ENCODE measurements around the gene ACTR8. TPM values are rescaled to one million over a fixed set of nuclear protein-coding genes. Genes with fewer than 3 reads are reported as not detected.

The ACTR8 gene
- total RNA-seq, 1 donor from 2014 or later, result 47.3 TPM

- intact Hi-C loops (cut with micrococcal nuclease), result no loop called here
Observed at GRCh38 chr3:53818221-53819162, 63.5 kb downstream of the ACTR8 start.

GRCh38 chr3:53817809-53818208, 64.1 kb downstream of the ACTR8 start:
- intact Hi-C loops (cut with micrococcal nuclease), result no loop called here

- intact Hi-C loops (cut with micrococcal nuclease), result no loop called here
Observed at GRCh38 chr3:53817211-53817610, 64.7 kb downstream of the ACTR8 start.

Other genes starting within 250 kb of the ACTR8 start
- 0.64 and 0.93 TPM in 2 replicates for gene CHDH, start 35.7 kb downstream of the ACTR8 start, total RNA-seq
- 2.3 and 2.6 TPM in 2 replicates for gene IL17RB, start 35.6 kb downstream of the ACTR8 start, total RNA-seq
- 59.9 and 66.6 TPM in 2 replicates for gene SELENOK, start 9.7 kb upstream of the ACTR8 start, total RNA-seq
- gene CACNA2D3, start 240.4 kb upstream of the ACTR8 start, total RNA-seq, result not detected in 2 replicates

Measured in T-helper 1 cell treated with Interleukin-12 subunit alpha and Interleukin-12 subunit beta and Interleukin-4 antibody, amounts not matched to agents 30 ng/mL and 1 ng/mL, for 36 hours (primary cell).